HG02852 (cell line): ENCODE measurements around the gene SLC7A14.

Experiments
- ATAC-seq: cut with Tn5 transposase; IDR thresholded peaks from one replicate; pipeline ENCODE4 v1.9.1; 2021; ENCODE audit warnings: mild to moderate bottlenecking, moderate library complexity; ENCODE audit not compliant: unreplicated experiment

Gene SLC7A14

GRCh38 chr3:170473358-170473757 is 112.5 kb downstream of the SLC7A14 start:
- no peak for ATAC-seq

DNA sequence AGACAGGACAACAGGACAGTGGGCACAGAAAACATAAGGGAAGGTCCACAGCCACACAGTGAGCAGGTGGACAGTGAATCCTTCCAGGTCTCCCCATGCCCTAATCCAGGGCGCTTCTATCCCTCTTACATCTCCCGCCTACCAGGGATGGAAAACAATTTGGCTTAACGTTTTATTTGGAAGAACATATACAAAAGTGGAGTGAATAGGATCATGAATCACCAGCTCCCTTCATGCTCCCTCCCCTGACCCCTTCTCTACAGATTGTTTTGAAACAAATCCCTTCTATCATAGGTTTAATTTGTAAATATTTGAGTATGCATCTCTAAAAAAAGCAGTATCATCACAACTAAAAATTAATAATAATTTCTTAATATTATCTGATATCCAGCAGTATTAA is 114.7 kb downstream of the SLC7A14 start:
- no peak for ATAC-seq

DNA sequence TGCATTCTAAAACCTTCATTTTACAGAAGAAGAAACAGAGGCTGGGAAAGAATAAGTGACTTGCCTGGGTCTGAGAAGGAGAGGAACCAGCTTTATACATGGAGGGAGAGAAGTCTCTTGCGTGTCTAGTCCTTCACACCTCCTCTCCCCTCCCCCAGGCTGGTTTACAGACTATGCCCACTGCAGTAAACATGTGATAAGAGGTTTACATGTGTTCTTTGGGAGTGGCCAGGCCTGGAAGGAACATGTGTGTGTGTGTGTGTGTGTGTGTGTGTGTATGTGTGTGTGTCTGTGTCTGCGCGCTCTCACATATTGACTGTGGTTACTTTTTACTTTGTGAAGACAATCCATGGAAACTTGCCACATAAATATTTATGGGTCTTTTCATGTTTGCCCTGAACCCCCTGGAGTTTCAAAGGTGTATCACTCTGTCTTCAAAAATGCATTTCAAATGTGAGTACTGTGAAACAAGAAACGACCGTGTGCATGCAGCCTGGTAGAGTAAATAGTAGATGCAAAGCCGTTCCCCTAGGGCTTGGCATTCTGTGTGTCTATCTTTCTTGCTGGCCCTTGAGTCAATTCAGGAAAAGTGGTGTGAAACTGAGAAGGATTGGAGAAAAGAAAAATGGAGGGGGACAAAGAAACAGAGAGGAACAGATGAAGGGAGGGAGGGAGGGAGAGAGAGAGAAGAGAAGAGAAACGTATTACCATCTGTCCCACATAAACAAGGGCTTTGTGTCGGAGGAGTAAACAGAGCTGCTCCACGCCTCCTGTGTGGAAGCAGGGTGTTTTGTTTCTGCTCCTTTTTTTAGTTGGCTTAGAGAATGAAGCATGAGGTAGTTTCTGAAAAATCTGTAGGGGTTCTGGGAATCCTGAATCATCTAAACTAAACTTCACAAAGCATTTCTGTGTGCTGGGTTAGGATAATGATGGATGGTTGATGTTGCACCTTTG is 115.5 kb downstream of the SLC7A14 start:
- ATAC-seq = no peak

DNA sequence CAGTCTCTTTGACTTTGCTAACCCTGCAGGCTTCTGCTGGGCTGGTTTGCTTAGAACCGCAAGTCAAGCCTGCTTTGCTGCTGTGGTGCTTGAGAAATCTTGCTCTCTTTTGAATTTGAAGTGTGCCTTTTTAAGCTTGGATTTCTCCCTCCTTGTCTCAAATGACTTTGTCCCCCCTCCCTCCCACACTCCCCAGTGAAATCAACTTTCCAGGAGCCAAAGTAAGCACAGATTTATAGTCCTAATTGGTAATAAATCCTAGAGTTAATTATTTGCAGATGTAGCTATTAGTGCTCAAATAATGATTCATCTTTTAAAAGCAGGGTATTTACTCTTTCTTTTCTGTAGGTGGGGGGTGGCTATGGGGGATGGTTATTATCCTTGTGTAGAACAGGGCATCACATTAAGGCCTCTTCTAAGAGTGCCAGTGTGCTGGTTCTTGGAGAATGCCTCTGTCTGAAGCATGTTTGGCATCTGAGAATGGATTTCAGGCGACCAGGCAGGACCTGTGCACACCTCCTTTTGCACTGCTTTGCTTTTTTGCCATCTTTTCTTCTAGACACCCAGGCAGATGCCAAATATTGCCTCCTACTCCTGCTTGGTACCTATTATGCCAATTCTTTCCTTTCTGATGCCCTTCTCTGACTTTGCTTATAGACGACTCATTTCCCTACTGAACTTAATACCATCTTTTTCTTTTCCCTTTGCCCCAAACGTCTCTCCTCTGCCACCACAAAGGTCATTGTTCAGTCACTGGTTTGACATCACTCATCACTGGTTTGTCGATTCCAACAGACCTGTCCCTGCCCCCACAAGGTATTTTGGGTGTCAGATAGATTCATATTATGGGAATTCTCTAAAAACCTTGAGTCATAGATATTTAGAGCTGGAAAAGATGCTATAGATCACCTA is 116.5 kb downstream of the SLC7A14 start:
- ATAC-seq = no peak

DNA sequence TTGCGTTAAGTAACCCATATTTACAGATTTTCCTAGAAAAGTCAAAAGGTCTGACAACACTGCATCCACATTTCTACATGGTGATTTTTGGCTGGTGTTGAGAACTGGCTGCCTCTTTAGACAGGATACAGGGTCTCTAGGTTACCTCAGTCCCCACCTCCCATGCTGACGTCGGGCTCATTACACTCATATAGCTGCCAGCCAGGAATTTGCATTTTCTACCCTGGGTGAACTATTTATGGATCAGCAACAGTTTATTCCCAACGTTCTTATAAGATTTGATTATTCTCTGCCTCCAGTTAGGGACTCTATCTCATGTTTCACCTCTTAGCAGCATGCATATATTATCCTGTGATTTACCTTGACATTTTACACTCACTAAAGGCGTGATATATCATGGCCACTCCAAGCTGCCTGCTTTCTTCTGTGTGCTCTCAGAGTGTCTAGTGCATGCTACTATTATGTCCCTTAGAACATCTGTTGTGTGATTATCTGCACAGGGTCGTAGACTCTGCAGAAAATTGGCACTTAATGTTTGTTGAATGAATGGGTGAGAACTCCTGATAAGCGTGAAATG is 118.2 kb downstream of the SLC7A14 start:
- ATAC-seq = no peak

- ATAC-seq = no peak
Measured at GRCh38 chr3:170467007-170467406, 118.9 kb downstream of the SLC7A14 start.

- ATAC-seq = no peak
Measured at GRCh38 chr3:170465955-170466354, 119.9 kb downstream of the SLC7A14 start.

DNA sequence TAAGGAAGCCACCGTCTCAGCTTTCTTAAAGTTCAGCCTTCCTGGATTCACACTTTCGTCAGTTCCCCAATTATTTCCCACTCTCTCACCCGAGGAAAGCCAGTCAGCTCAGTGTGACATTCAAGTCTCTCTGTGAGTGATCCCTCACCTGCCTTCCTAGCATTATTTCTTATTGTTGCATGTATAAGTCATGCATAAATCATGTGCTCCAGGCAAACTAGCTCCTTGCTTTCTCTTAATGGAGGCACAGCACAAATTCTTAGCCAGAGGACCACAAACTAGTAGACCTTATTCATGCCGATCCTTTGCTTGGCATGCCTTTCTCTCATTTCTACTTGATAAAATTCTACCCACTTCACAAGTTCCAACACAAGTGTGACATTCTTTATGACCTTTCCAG is 122.9 kb downstream of the SLC7A14 start:
- no peak for ATAC-seq

DNA sequence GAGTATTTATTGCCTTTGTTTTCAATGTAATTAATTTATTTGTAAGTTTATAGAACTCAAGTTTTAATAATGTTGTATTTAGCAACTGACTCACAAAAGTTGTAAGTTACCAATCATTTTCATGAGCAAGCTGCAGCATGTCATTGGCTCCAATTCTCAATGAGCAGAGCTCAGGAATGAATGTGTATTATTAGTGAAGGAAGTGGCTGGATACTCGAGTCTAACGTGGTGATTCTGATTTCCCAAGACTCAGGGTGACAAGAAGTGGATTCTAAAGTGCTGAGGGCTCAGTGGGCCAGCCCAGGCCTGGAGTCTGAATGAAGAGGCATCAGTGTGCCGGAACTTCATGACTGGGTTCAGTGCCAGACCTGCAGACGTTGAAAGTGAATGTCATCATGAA is 127.6 kb downstream of the SLC7A14 start:
- ATAC-seq = no peak

DNA sequence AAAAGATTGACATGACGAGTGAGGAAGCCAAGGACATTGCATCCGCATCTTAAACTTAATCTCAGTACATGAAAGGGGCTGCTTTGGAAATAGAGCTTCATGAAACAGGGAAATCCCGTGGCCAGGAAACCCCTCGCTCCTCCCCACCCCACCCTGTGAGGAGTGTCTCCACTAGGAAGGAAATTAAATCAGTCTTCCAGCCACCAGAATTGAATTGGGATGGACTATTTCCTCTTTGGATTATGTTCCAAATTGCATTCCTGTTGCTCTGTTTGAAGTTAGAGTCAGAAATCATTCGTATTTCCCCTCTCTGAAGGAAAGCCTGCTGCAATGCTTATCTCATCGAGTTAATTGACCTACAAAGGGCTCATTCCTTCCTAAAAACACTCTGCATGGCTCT is 131.4 kb downstream of the SLC7A14 start:
- ATAC-seq = no peak

GRCh38 chr3:170450039-170450438 is 135.8 kb downstream of the SLC7A14 start:
- no peak for ATAC-seq

- ATAC-seq = no peak
Measured at GRCh38 chr3:170448584-170448983, 137.3 kb downstream of the SLC7A14 start.

- no peak for ATAC-seq
Measured at GRCh38 chr3:170443457-170443856, 142.4 kb downstream of the SLC7A14 start.

DNA sequence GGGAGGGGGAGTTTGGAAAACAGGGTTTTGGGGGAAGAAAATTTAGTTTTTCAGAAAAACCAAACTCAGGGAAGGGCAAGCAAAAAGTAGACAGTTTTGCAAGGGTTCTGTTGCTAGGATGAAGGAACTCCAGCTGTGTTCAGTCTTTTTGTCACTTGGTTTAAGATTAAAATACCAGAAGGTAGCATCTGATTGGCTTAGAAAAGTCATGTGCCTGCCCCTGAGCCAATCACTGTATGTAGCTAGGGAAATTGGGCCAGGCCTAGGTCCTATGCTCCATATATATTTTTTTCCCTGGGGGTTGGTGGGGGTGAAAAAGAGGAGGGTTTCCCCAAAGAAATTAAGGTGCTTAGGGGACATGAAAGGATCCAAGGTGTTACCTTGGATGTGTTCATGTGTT is 142.9 kb downstream of the SLC7A14 start:
- ATAC-seq = no peak

DNA sequence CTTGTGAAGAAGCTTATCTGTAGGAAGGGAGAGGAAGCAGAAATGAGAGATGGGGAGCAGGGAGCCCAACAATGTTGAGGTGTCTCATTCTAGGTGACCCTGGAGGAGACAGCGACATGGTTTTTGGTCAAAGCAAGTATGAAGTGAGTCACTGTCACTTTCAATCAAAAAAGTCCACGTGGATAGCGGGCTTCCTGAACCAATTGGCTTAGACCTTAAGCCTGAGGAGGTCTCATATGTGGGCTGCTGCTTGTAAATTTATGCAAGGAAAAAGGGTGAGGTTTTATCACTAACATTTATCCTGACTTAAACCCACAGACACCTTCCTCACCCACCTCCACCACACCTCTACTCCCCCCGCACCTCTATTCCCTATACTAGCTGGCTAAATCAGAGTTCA is 144.5 kb downstream of the SLC7A14 start:
- ATAC-seq = no peak

- no peak for ATAC-seq
Measured at GRCh38 chr3:170440344-170440743, 145.5 kb downstream of the SLC7A14 start.

- no peak for ATAC-seq
Measured at GRCh38 chr3:170438836-170439235, 147.0 kb downstream of the SLC7A14 start.

DNA sequence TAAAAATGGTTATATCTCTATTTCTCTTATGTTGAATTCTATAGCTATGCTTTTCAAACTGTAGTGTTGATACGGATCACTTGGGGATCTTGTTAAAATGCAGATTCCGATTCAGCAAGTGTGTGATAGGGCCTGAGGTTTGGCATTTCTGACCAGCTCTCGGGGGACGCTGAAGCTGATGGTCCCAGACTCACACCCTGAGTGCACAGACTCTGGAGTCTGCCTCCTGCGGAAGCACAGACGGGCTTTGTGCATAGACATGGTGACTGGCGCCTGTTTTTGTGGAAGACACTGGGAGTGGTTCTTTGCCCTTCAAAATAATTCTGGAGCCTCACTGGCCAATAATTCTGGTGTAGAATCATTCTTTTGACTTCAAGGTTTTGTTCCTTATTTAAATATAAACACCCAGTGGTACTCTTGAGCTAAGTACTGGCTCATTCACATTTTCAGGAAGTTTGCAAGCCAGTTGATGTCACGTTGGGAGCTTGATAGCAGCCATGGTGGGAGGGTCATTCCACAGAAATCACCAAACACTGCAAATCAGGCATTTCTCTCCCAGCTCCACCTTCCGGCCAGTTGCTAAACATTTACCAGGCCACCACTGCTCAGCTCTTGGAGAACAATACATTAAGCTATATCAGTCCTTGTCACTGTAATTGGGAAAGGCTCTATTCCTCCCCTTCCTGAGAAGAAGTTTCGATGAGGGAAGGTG is 148.0 kb downstream of the SLC7A14 start:
- ATAC-seq = no peak

DNA sequence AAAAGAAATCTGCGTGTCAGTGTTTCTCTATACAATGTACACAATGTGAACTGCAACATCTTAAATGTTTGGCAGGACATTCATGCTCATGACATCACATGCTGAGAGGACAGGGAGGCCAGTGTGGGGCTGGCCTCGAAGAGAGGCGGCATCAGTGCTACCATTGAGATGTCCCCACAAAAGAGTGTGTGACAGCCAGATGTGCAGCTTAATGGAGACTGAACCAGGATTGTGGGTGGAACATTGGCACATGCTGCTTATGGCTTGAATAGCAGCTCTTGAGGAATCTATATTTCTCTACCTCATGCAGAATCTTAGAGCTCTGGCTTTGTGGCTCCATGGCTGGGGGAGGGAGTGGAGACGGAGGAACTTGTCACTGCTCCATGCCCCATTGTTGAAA is 148.7 kb downstream of the SLC7A14 start:
- ATAC-seq = no peak

DNA sequence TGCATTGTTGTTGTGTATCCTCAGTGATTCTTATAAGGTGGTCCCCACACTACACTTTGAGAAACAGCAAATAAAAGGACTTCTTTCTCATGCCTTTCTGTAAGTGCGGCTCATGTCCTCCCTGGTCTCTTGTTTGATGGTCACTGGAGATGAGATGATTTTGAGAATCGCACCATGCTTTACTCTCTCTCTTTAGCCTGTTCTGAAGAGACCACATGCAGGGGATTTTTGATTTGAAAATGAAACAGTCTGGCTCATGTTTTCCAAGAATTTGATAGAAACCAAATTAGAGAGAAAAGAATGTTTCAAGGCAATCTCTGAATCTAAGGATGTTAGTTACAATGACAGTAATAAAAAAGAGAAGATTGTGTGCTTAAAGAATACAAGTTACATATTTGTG is 149.2 kb downstream of the SLC7A14 start:
- no peak for ATAC-seq

DNA sequence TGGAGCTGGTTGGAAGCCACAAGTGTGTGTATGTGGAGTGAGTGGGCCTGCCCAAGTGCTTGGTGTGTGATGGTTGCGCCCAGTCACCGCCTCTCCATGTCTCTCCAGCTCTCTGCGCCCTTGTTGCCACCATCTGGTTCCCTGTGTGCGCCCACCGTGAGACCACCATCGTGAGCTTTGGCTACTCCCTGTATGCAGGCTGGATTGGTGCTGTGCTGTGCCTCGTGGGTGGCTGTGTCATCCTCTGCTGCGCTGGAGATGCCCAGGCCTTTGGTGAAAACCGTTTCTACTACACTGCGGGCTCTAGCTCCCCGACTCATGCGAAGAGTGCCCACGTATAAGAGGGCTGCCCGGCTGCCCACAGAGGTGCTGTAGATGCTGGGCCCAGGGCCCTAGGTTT is 153.5 kb downstream of the SLC7A14 start:
- ATAC-seq = no peak
